H1 (cell line): Measurements from ENCODE around the gene TLL2. TPM values are rescaled to one million over a fixed set of nuclear protein-coding genes. Genes with fewer than 3 reads are reported as not detected.

Experiments used
- CTCF ChIA-PET: fragments of 300-600 bp; sonication (Branson Sonifier 250); formaldehyde crosslinking; loops from one replicate; lab custom pipeline; 2021; ENCODE audit not compliant: partially characterized antibody; lab: Charles Lee
- POLR2A ChIA-PET: fragments of 300-600 bp; sonication (Branson Sonifier 250); formaldehyde crosslinking; loops from one replicate; lab custom pipeline; 2021; ENCODE audit warnings: inconsistent platforms; ENCODE audit not compliant: partially characterized antibody; lab: Charles Lee
- DNase-seq, 2 experiments: peaks; one replicate each; pipeline versions ENCODE4 v3.0.0 to v3.0.0-alpha.2; 2010 to 2022; ENCODE audit warnings: low spot score in 2 of 2, low read depth in 1 of 2, mixed read lengths in 1 of 2
- FAIRE-seq: peaks from 2 replicates; lab custom pipeline; 2011; peaks lifted over from hg19 to GRCh38; lab: Jason Lieb, UNC
- H2AFZ ChIP-seq: 2 replicates; pipeline ENCODE4 v1.8.1; 2012; ENCODE audit warnings: low read length, inconsistent platforms
- H2AK5ac ChIP-seq: 2 replicates; pipeline ENCODE4 v1.6.1; 2013; ENCODE audit warnings: low read depth, low read length
- H2BK120ac ChIP-seq: replicated peaks from 2 replicates; pipeline ENCODE3; 2013; ENCODE audit warnings: low read depth, low read length, inconsistent platforms
- H2BK12ac ChIP-seq: 2 replicates; pipeline ENCODE4 v1.6.1; 2013; ENCODE audit warnings: low read depth, low read length
- H2BK15ac ChIP-seq: 2 replicates; pipeline ENCODE4 v1.6.1; 2013; ENCODE audit warnings: low read length
- H2BK20ac ChIP-seq: 2 replicates; pipeline ENCODE4 v1.6.1; 2013; ENCODE audit warnings: low read length
- H2BK5ac ChIP-seq: 2 replicates; pipeline ENCODE4 v1.6.1; 2013; ENCODE audit warnings: low read depth, low read length
- H3K14ac ChIP-seq: 2 replicates; pipeline ENCODE4 v1.6.1; 2013; ENCODE audit warnings: inconsistent platforms; ENCODE audit not compliant: insufficient read length
- H3K18ac ChIP-seq: 2 replicates; pipeline ENCODE4 v1.6.1; 2013; ENCODE audit warnings: low read length; ENCODE audit errors: extremely low read depth
- H3K23ac ChIP-seq: 2 replicates; pipeline ENCODE4 v1.6.1; 2013; ENCODE audit warnings: inconsistent platforms; ENCODE audit not compliant: insufficient read length
- H3K23me2 ChIP-seq: 2 replicates; pipeline ENCODE4 v1.6.1; 2013; ENCODE audit warnings: low read depth, low read length
- H3K27ac ChIP-seq: 2 replicates; pipeline ENCODE4 v1.6.1; 2011; ENCODE audit warnings: low read depth, low read length, inconsistent platforms
- H3K27me3 ChIP-seq, 4 experiments: replicated peaks in 1 of 4; 1 replicate in 1 of 4; 2 replicates in 3 of 4; pipeline versions ENCODE4 v1.6.1 to v1.8.1; 2011 to 2013; ENCODE audit warnings: low read length in 3 of 4, mild to moderate bottlenecking in 3 of 4, inconsistent platforms in 2 of 4, mixed read lengths in 2 of 4, moderate library complexity in 1 of 4; ENCODE audit not compliant: control insufficient read depth in 3 of 4, insufficient read depth in 3 of 4; ENCODE audit errors: extremely low read depth in 1 of 4
- H3K36me3 ChIP-seq, 4 experiments: 2 replicates each; pipeline versions ENCODE4 v1.6.1 to v1.8.1; 2011 to 2013; ENCODE audit warnings: mild to moderate bottlenecking in 4 of 4, low read length in 3 of 4, moderate library complexity in 2 of 4, control low read depth in 1 of 4, inconsistent platforms in 1 of 4; ENCODE audit not compliant: insufficient read depth in 4 of 4, control insufficient read depth in 2 of 4
- H3K4ac ChIP-seq: replicated peaks from 2 replicates; pipeline ENCODE3; 2013; ENCODE audit warnings: low read length, low read depth, mixed read lengths, inconsistent platforms; ENCODE audit not compliant: insufficient read length
- H3K4me1 ChIP-seq, 4 experiments: replicated peaks in 1 of 4; 1 replicate in 1 of 4; 2 replicates in 3 of 4; pipeline versions ENCODE4 v1.6.1 to v1.8.1; 2011 to 2013; ENCODE audit warnings: low read length in 3 of 4, inconsistent platforms in 2 of 4, mixed read lengths in 1 of 4; ENCODE audit not compliant: insufficient read depth in 4 of 4, control insufficient read depth in 3 of 4
- H3K4me2 ChIP-seq, 2 experiments: 2 replicates each; pipeline versions ENCODE4 v1.6.1 to v1.8.1; 2011 to 2013; ENCODE audit warnings: low read depth in 2 of 2, low read length in 2 of 2, control low read depth in 1 of 2, inconsistent platforms in 1 of 2, mild to moderate bottlenecking in 1 of 2; ENCODE audit not compliant: insufficient read depth in 1 of 2
- H3K4me3 ChIP-seq, 4 experiments: fragments of 200-600, 300-600 bp in 1 of 4; sonication (generic), shearing (Covaris generic), sonication (Bioruptor Twin) in 1 of 4; 2 replicates each; pipeline versions ENCODE4 v1.5.1 to v1.8.1; 2011 to 2016; ENCODE audit warnings: low read length in 4 of 4, low read depth in 3 of 4, control low read depth in 2 of 4, inconsistent platforms in 2 of 4, mild to moderate bottlenecking in 2 of 4, mixed read lengths in 1 of 4, moderate library complexity in 1 of 4; ENCODE audit not compliant: insufficient read depth in 2 of 4; ENCODE audit errors: extremely low read depth in 1 of 4
- H3K56ac ChIP-seq: replicated peaks from 2 replicates; pipeline ENCODE3; 2013; ENCODE audit warnings: low read depth, mild to moderate bottlenecking, mixed read lengths, low read length, inconsistent platforms; ENCODE audit not compliant: insufficient read length
- H3K79me1 ChIP-seq: 2 replicates; pipeline ENCODE4 v1.6.1; 2013; ENCODE audit warnings: low read depth, low read length, control low read depth
- H3K79me2 ChIP-seq, 2 experiments: 2 replicates each; pipeline versions ENCODE4 v1.6.1 to v1.8.1; 2012 to 2013; ENCODE audit warnings: low read length in 2 of 2, mild to moderate bottlenecking in 2 of 2, inconsistent platforms in 1 of 2; ENCODE audit not compliant: insufficient read depth in 2 of 2, control insufficient read depth in 1 of 2
- H3K9ac ChIP-seq, 4 experiments: replicated peaks in 1 of 4; 1 replicate in 1 of 4; 2 replicates in 3 of 4; pipeline versions ENCODE4 v1.6.1 to v1.8.1; 2011 to 2013; ENCODE audit warnings: low read depth in 3 of 4, low read length in 3 of 4, control low read depth in 2 of 4, mild to moderate bottlenecking in 2 of 4, moderate library complexity in 2 of 4, inconsistent platforms in 1 of 4; ENCODE audit errors: extremely low read depth in 1 of 4
- H3K9me3 ChIP-seq, 2 experiments: 2 replicates each; pipeline versions ENCODE4 v1.6.1 to v1.8.1; 2012 to 2013; ENCODE audit warnings: mild to moderate bottlenecking in 2 of 2, moderate library complexity in 2 of 2, control low read depth in 1 of 2, inconsistent platforms in 1 of 2, low read depth in 1 of 2, low read length in 1 of 2, mixed read lengths in 1 of 2; ENCODE audit not compliant: insufficient read depth in 2 of 2
- H4K20me1 ChIP-seq, 2 experiments: replicated peaks in 1 of 2; 2 replicates each; pipeline versions ENCODE3 to v1.8.1; 2011 to 2013; ENCODE audit warnings: inconsistent platforms in 2 of 2, low read length in 2 of 2, mild to moderate bottlenecking in 1 of 2; ENCODE audit not compliant: insufficient read depth in 2 of 2, control insufficient read depth in 1 of 2
- H4K5ac ChIP-seq: 2 replicates; pipeline ENCODE4 v1.6.1; 2013; ENCODE audit warnings: low read length, low read depth, mixed read lengths, inconsistent platforms; ENCODE audit not compliant: insufficient read length
- H4K8ac ChIP-seq: 2 replicates; pipeline ENCODE4 v1.8.0; 2013; ENCODE audit warnings: mild to moderate bottlenecking, moderate library complexity, low read length, inconsistent platforms; ENCODE audit not compliant: insufficient read depth; ENCODE audit errors: extremely low read depth
- H4K91ac ChIP-seq: replicated peaks from 2 replicates; pipeline ENCODE3; 2013; ENCODE audit warnings: low read length, mixed read lengths, inconsistent platforms; ENCODE audit not compliant: insufficient read length
- ATF2 ChIP-seq: IDR thresholded peaks from 2 replicates; pipeline ENCODE4 v1.6.1; 2012; ENCODE audit warnings: low read length, inconsistent platforms
- RNF2 ChIP-seq: fragments of 200-900, 300-1000 bp; sonication (generic); IDR thresholded peaks from 2 replicates; pipeline ENCODE4 v1.7.1; 2016; ENCODE audit warnings: borderline replicate concordance, low read depth, mild to moderate bottlenecking, antibody characterized with exemption, low read length; ENCODE audit not compliant: poor library complexity, severe bottlenecking; ENCODE audit errors: missing control alignments
- WGBS, 2 experiments: shearing (Covaris generic) in 1 of 2; methylation state at CpG; one replicate each; pipeline versions ENCODE4 v1.1.6 to v1.1.7; 2013 to 2015; ENCODE audit warnings: low lambda C conversion rate in 2 of 2, mixed read lengths in 2 of 2, inconsistent platforms in 1 of 2, low coverage in 1 of 2, missing lambda C conversion rate in 1 of 2; ENCODE audit not compliant: insufficient replicate concordance in 2 of 2, insufficient coverage in 1 of 2, insufficient read length in 1 of 2; ENCODE audit errors: extremely low coverage in 1 of 2, missing lambda C conversion rate in 1 of 2; 5-methylcytosine and 5-hydroxymethylcytosine counted together
- polyA plus RNA-seq, 7 experiments: library from polyadenylated mRNA; depleted of rRNA in 3 of 7; stranded (reverse) in 5 of 7; unstranded in 2 of 7; fragments of >200 nt in 5 of 7; fragments of 200-250 nt in 2 of 7; gene quantifications; 1 replicate in 5 of 7; 2 replicates in 1 of 7; 4 replicates in 1 of 7; pipeline versions ENCODE4 v1.2.1 to v1.2.3, GENCODE V29; 2011 to 2013; ENCODE audit warnings: missing spikeins in 2 of 7, mixed read lengths in 2 of 7
- total RNA-seq: library from RNA; stranded (reverse); fragmentation: NEBNext Ultra II Directional; extraction: Animal tissue kit (Norgen Biotek cat#: 25700); gene quantifications from 2 replicates; pipeline ENCODE4 v1.2.1, GENCODE V29; 2021

The TLL2 gene
- total and polyA plus RNA-seq, 2 of the 8 experiments (the other 6 are each of a cell fraction or from before 2014, with no cell fraction given): 2.4 to 3.2 TPM

GRCh38 chr10:96352582-96352981, 161.1 kb downstream of the TLL2 start:
- no peak for TF ChIP-seq RNF2
- TF ChIP-seq ATF2: no peak
- H3K79me1 ChIP-seq: no peaks in the 10 kb centered on the region
- H3K27ac ChIP-seq: no peak overlapping the region
- H3K9ac ChIP-seq: no peak overlapping the region
- FAIRE-seq: no peak
- no peak overlapping the region for H2BK12ac ChIP-seq
- H3K9me3 ChIP-seq: no peaks in the 10 kb centered on the region
- no peaks in the 10 kb centered on the region for H3K4me1 ChIP-seq
- no peak overlapping the region for H2BK120ac ChIP-seq
- H4K20me1 ChIP-seq: no peaks in the 10 kb centered on the region
- no peak overlapping the region for H3K4me3 ChIP-seq
- no peak for DNase-seq
- H2BK15ac ChIP-seq: peak overlapping the region; percentile 31; the same call in 1 of the 2 replicates
- no peak overlapping the region for H2BK20ac ChIP-seq
- H3K18ac ChIP-seq: no peak overlapping the region
- H2AFZ ChIP-seq: no peak overlapping the region
- H3K79me2 ChIP-seq: no peaks in the 10 kb centered on the region
- no peak overlapping the region for H4K5ac ChIP-seq
- WGBS, 2 experiments: 72% methylated on average over 4 of the region's 4 CpGs; no CpG with 5 or more reads in 1 of the 2 experiments
- H3K4me2 ChIP-seq: no peak overlapping the region
- no peak overlapping the region for H3K56ac ChIP-seq
- CTCF ChIA-PET: interaction anchor here (0.7 to 2.2 kb wide), 7 partner anchors 10 to 123 kb away, joined by 3 to 8 read pairs (median 3); no protein-coding TSS in a partner anchor
- H3K4ac ChIP-seq: no peak overlapping the region
- no peaks in the 10 kb centered on the region for H3K27me3 ChIP-seq
- POLR2A ChIA-PET: interaction anchor here (0.9 kb wide), 1 partner anchor 223 kb away, joined by 3 read pairs; the partner anchor contains the start of gene ZNF518A
- H2AK5ac ChIP-seq: no peak overlapping the region
- no peak overlapping the region for H3K23ac ChIP-seq
- no peak overlapping the region for H3K14ac ChIP-seq
- no peak overlapping the region for H2BK5ac ChIP-seq
- no peaks in the 10 kb centered on the region for H3K36me3 ChIP-seq
- no peaks in the 10 kb centered on the region for H3K23me2 ChIP-seq
- no peak overlapping the region for H4K8ac ChIP-seq
- no peak overlapping the region for H4K91ac ChIP-seq
